Thoracic aorta (tissue), 2 donors: ENCODE data around the gene DACH1. TPM values are rescaled to one million over a fixed set of nuclear protein-coding genes. Genes with fewer than 3 reads are reported as not detected.

Experiments
- ATAC-seq: fragments of 150-250 bp; one replicate; pipeline ENCODE4 v1.8.0; 2017; ENCODE audit warnings: low read depth; ENCODE audit not compliant: insufficient number of reproducible peaks, low FRiP score
- DNase-seq: peaks from one replicate; pipeline ENCODE4 v3.0.0-alpha.2; 2020; ENCODE audit warnings: low spot score
- H3K27ac ChIP-seq, 2 donors: fragments of 200-600 bp; sonication (generic); 1 replicate in 1 of 2; 2 replicates in 1 of 2; pipeline ENCODE4 v1.5.1; 2016; ENCODE audit warnings: mild to moderate bottlenecking in 2 of 2, moderate library complexity in 2 of 2
- H3K27me3 ChIP-seq: fragments of 200-600 bp; sonication (generic); replicated peaks from 2 replicates; pipeline ENCODE4 v1.6.0; 2016; ENCODE audit warnings: mild to moderate bottlenecking; ENCODE audit not compliant: insufficient read depth
- H3K36me3 ChIP-seq: fragments of 200-600 bp; sonication (generic); one replicate; pipeline ENCODE4 v1.5.1; 2016
- H3K4me1 ChIP-seq, 2 donors: fragments of 200-600 bp; sonication (generic); 1 replicate in 1 of 2; 2 replicates in 1 of 2; pipeline versions ENCODE4 v1.5.1 to v1.6.0; 2016; ENCODE audit warnings: low read depth in 2 of 2, mild to moderate bottlenecking in 1 of 2; ENCODE audit not compliant: control insufficient read depth in 1 of 2
- H3K4me3 ChIP-seq: fragments of 200-600 bp; sonication (generic); 2 replicates; pipeline ENCODE4 v1.5.1; 2016; ENCODE audit warnings: mild to moderate bottlenecking
- H3K9me3 ChIP-seq: fragments of 200-600 bp; sonication (generic); 2 replicates; pipeline ENCODE4 v1.5.1; 2016
- CTCF ChIP-seq: fragments of 200-600 bp; sonication (generic); IDR thresholded peaks from one replicate; pipeline ENCODE4 v1.5.1; 2019; ENCODE audit warnings: antibody characterized with exemption
- total RNA-seq, 2 donors: library from RNA; depleted of rRNA; stranded (reverse); fragments of >200 nt; gene quantifications; one replicate each; pipeline versions ENCODE4 v1.1.0 to v1.2.3, GENCODE V29; 2016

The DACH1 gene
- total RNA-seq, 2 donors from 2014 or later, result 0.14 to 1.3 TPM

GRCh38 chr13:71457645-71458044, 409.4 kb downstream of the DACH1 start:
- Histone ChIP-seq H3K27ac (no peak overlapping the region), H3K4me1 (no peaks in the 10 kb centered on the region), H3K36me3 (no peaks in the 10 kb centered on the region), H3K27me3 (no peaks in the 10 kb centered on the region), H3K9me3 (no peaks in the 10 kb centered on the region), H3K4me3 (no peak overlapping the region)
- no peak for DNase-seq
- TF ChIP-seq CTCF, result no peak
- ATAC-seq, result no peak

- no peaks in the 10 kb centered on the region for H3K4me1 ChIP-seq
- DNase-seq (no peak), ATAC-seq (no peak)
- no peaks in the 10 kb centered on the region for H3K9me3 ChIP-seq
- no peaks in the 10 kb centered on the region for H3K36me3 ChIP-seq
- no peak for TF ChIP-seq CTCF
- no peak overlapping the region for H3K4me3 ChIP-seq
- H3K27me3 ChIP-seq, result no peaks in the 10 kb centered on the region
- no peak overlapping the region for H3K27ac ChIP-seq
These were observed 410.9 kb downstream of the DACH1 start for GRCh38 chr13:71456136-71456535.

- Histone ChIP-seq H3K36me3 (no peaks in the 10 kb centered on the region), H3K27me3 (no peaks in the 10 kb centered on the region), H3K27ac (no peak overlapping the region), H3K9me3 (no peaks in the 10 kb centered on the region), H3K4me1 (no peaks in the 10 kb centered on the region), H3K4me3 (no peak overlapping the region)
- no peak for ATAC-seq
- no peak for TF ChIP-seq CTCF
- DNase-seq, result no peak
These were observed 412.5 kb downstream of the DACH1 start for GRCh38 chr13:71454509-71454908.

GRCh38 chr13:71448080-71448630, 418.8 kb downstream of the DACH1 start:
- H3K9me3 ChIP-seq, result no peaks in the 10 kb centered on the region
- H3K36me3 ChIP-seq, result no peaks in the 10 kb centered on the region
- no peak overlapping the region for H3K4me3 ChIP-seq
- ATAC-seq (no peak), DNase-seq (no peak)
- no peaks in the 10 kb centered on the region for H3K27me3 ChIP-seq
- no peak for TF ChIP-seq CTCF
- H3K27ac ChIP-seq, result no peak overlapping the region
- no peaks in the 10 kb centered on the region for H3K4me1 ChIP-seq

GRCh38 chr13:71437704-71438103, 429.3 kb downstream of the DACH1 start:
- no peak overlapping the region for H3K27ac ChIP-seq
- no peaks in the 10 kb centered on the region for H3K4me1 ChIP-seq
- ATAC-seq, result no peak
- H3K27me3 ChIP-seq, result no peaks in the 10 kb centered on the region
- H3K36me3 ChIP-seq, result no peaks in the 10 kb centered on the region
- no peak overlapping the region for H3K4me3 ChIP-seq
- no peak for DNase-seq
- TF ChIP-seq CTCF, result no peak
- H3K9me3 ChIP-seq, result no peaks in the 10 kb centered on the region
